GM21528 (cell line): ENCODE measurements around the gene KPNA6.

Experiments
- ATAC-seq: cut with Tn5 transposase; IDR thresholded peaks from one replicate; pipeline ENCODE4 v1.9.1; 2021; ENCODE audit warnings: mild to moderate bottlenecking, moderate library complexity; ENCODE audit not compliant: unreplicated experiment, low FRiP score

The KPNA6 gene

DNA sequence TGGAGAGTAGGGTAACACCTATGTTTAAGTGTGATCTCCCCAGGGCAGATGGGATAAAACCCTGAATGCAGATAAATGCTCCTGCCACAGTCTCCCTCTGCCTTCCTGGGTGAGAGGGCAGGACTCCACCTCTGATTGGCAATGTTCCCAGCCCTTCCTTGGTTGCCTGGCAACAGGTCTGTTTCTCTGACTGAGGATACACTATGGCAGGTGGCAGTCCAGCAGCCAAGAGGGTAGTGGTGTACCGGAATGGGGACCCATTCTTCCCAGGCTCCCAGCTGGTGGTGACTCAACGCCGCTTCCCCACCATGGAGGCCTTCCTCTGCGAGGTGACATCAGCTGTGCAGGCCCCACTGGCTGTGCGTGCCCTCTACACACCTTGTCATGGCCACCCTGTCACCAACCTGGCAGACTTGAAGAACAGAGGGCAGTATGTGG lies 101.1 kb downstream of the KPNA6 start, which contains the start of gene DCDC2B:
Gene DCDC2B (plus strand): TSS at position 199 of the 438 bp plus-strand sequence. CDS start 5 bp downstream, at position 204.
- no peak for ATAC-seq

DNA sequence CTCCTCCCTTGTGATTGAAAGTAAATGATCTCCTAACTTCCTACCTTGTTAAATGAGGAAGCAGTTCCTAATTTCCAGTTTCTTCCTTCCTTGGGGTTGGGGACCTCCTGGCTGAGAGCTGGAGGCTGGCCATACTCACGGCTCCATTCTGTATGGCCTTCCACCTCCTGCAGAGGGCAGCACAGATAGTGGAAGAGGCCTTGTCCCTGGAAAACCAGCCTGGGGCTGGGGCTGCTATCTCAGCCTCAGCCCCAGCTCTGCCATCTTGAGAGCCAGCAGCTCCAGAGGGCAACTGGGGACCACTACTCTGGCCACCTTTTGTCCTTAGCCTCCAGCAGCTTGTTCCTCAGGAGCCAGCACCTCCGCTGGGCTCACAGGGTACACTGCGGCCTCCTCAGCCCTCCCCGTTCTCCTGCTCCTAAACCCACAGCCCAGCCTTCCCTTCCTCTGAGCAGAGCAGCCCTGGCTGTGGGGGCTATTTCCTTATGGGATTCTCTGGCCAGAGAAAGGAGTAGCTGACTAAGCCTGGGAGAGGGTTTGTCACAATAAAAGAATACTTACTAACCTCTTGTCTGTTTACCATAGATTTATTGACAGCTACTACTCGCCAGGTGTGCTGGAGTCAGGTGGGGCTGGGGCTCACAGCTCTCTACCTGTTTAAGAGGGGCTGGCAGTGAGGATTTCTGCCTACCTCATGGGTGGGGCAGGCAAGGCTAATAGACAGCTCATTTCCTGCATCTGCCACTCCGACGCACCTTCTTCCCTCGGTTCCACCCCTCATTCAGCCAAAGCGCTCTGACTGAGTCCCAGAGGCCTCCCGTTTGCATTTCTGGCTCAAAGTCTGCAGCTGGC lies 108.0 kb downstream of the KPNA6 start:
- no peak for ATAC-seq

DNA sequence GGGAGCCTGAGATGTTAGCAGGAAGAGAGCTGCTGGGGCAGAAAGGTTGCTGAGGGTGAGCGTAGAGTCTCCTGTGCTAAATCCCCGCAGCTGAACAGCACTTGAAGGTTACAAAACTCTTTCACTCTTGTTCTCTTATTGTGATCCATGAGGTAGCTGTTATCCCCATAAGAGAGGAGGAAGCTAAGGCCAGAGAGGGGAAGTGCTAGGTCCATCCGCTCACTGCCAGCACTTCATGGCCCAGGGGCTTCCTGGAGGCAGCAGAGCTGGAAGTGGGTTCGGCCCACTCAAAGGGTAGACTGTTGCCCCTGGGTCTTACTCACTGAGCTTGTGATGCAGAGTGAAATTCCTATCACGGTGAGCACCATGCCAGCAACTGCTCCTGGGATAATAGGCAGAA lies 108.7 kb downstream of the KPNA6 start:
- ATAC-seq = no peak

DNA sequence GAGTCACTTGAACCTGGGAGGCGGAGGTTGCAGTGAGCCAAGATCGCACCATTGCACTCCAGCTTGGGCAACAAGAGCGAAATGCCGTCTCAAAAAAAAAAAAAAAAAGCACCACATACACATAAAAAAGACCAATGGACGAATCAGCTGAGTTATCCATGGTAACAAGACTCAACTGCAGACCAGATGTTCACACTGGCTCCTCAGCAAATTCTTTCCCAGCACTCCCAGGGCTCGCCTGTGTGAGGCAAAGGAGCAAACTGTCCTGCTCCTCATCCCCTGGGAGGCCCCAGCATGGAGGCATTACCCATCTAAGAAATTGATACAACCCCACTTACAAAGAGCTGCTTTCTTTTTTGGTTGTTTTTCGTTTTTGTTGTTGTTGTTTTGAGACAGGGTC lies 111.2 kb downstream of the KPNA6 start:
- no peak for ATAC-seq

DNA sequence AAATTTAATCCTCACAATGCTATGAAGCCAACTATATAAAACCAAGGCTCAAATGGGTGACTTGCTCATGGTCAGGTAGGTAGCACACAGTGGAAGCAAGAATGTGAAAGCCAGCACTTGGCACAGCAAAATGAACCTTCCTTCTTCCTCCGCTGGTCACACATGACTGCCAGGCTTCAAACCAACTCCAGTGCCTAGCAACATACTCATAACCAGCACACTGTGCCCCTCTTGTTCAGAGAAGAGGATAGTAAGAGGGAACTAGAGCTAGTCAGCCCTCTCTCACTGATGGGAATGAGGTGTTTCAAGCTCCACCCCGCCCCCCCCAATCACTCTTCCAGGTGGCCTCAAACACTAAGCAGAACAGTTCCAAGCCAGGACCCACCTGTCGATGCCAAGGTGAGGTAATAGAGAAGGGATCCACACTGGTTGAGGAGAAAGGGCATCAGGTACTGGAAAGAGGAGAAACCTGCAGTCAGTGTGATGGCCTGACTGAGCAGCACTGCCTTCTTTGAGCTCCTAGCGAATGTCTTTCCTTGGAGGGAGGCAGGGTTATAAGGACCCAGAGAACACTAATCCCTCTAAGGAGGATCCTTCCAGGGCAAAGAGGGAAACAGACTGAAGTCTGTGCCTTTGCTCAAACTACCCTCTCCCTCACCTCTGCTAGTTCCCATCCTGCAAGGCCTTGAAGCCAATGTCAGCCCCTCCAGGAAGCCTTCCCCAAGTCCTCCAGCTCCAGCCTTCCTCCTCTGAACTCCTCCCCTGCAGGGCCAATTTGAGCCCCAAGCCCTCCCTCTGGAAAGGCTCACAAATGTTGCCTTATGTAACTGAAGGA lies 113.1 kb downstream of the KPNA6 start:
- ATAC-seq = no peak

DNA sequence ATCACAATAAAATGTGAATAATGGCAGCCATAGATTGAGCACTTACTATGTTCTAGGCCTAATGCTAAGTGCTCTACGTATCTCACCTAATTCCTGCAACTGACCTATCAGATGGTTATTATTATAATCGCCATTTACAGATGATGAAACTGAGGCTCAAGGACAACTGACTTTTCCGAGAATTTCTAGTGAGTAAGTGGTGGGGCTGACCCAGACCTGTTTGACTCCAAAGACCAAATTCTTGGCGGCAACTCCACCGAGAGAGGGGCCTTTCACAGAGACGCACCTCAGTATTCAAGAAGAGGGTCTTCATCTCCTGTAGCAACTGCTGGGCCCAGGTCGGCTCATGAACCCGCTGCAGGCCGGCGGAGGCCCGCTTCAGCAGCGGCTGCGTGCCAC lies 113.7 kb downstream of the KPNA6 start:
- no peak for ATAC-seq

DNA sequence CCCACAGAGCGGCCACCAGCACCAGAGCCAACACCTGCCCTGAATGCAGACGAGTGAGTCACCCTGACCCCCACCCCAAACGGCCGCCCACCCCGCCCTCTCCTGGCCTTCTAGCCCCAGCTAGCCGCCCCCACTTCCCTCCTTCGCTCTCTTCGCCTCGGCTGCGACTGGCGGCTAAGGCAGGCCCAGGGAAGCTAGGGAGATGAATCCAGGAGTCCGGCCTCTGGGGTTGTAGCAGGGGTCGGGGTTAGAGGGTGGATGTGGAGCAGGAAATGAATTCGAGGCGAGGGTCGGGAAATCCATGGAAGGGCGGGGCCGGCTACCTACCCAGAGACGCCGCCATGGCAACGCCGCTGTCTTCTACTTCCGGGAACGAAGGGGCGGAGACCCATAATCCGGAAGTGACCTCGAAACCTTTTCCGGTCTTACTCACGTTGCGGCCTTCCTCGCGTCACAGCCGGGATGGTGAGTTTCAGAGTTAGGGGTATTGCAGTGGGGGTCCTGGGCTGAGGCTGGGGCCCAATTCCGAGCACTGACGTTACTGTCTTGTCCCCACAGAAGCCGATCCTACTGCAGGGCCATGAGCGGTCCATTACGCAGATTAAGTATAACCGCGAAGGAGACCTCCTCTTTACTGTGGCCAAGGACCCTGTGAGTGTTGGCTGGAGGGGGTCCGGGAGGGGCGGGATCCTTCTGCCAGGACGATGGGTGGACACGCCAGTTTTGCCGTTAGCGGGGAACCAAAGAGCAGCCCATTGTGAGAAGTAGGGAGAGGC lies 114.3 kb downstream of the KPNA6 start, which contains the start of the genes EIF3I and TMEM234:
Gene EIF3I (plus strand): TSS at position 428 of the 776 bp plus-strand sequence. CDS start 35 bp downstream, at position 463.
Gene TMEM234 (minus strand): TSS at position 374 of the 776 bp plus-strand sequence. CDS start 31 bp downstream, at position 343.
- ATAC-seq = peak; percentile 88

DNA sequence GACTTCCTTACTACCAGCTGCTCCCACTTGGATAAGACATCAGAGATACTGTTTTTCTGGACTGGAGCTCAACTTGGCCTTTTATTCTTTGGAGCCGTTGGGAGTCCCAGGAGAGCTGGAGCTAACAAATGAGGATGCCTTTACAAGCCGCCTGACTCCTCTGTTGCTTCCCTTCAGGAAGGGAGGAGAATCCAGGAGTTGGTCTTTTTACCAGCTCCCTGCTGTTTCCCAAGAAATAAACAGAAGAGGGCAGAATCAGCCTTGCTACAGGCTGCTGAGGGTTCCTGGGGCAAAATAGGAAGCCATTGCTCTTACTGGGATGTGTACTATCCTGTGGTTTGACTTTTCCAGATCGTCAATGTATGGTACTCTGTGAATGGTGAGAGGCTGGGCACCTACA lies 115.8 kb downstream of the KPNA6 start:
- no peak for ATAC-seq

DNA sequence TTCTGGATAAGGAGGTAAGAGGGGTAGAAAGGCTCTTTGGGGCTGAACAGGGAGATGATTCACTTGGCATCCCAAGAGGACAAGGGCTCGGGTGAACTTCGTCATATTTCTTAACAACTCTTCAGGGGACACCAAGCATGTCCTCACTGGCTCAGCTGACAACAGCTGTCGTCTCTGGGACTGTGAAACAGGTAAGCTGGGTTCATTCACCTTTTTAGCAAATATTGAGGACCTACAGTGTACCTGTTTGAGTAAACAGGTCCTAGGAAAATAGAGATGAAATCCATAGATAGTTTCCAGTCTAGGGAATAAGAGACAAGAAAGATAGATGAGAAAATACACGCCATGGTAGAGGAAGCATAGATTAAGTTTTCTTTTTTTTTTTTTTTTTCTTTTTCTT lies 116.4 kb downstream of the KPNA6 start:
- no peak for ATAC-seq
